SW480 (cell line): ENCODE measurements around the gene POU2F1.

ENCODE experiments used
- DNase-seq: peaks from one replicate; pipeline ENCODE4 v3.0.0-alpha.2; 2016; ENCODE audit warnings: low spot score

Gene POU2F1

DNA sequence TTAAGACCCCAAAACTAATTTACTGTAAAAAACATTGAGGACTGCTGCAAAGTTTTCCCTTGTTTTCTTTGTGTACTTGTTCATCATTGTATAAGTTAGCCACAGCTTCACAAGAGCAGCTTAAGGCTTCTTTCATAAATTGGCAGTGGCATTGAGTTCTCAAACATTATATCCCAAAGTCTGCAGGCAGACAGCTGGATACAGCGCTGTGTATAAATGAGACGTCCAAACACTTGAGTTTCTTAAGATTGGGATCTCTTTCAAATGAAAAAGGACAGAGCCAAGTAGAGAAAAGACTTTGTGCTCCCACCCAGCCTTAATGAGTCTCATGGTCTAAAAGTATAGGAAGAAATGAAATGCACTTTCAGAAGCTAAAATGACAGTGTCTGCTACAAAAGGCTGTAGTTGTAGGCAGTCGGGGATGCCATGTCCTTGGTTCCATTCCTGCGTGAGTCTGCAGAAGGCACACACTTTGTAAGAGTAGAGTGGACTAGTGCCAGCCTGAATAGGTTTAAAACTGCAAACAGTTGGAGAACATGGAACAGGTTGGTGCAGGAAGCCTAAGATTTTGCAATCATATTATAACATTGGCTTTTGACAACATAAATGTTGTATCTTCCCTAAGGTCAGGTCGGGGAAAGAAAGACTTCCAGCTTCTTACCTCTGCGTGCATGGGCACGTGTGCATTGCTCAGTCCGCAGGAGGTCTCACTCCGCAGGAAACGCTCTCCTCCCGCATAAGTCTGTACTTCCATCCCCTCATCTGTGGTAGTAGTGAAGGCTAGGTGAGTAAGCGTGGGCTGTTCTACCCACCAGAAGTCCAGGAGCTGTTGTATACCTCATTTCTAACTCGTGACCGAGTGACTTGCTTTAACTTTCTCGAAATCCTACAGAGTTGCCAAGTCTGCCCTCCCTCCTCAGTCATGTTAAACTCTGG, 203.3 kb downstream of the POU2F1 start:
- DNase-seq = no peak

DNA sequence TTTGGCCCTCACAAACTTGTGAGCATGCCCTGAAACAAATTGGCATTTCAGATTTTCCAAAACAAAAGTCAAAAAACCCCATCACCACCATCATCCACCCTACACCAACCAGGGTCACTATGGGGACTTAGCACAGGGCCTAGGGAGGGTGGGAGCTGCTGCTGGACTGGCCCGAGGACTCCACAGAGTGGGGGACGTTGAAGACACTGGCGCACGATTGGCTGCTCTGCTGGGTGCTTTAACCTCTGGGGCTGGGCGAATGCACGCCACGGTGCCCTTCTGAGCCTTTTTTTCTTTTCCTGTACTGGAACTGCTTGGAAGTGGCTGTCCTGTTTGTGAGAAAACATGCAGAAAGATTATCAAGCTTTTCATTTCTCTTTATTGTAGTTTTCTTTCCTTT, 204.8 kb downstream of the POU2F1 start:
- DNase-seq = no peak

DNA sequence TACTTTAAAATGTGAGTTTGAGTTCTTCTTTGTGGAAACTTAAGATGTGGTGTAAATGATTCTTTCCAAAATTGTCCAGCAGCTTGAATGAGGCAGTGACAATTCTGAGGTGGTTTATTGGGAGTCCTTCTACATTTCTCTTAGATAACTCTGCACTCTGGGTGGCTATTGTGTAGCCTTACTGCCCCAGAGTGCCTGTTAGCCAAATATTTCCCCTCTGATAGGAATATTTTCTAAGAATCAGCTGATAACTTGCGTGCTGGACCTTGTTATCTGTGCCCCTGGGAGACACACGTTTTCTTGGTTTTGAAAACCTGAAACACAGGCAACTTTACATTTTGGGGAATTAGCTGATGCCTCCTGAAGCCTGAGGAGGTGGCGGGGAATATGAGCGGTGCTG, 206.0 kb downstream of the POU2F1 start:
- DNase-seq = no peak

DNA sequence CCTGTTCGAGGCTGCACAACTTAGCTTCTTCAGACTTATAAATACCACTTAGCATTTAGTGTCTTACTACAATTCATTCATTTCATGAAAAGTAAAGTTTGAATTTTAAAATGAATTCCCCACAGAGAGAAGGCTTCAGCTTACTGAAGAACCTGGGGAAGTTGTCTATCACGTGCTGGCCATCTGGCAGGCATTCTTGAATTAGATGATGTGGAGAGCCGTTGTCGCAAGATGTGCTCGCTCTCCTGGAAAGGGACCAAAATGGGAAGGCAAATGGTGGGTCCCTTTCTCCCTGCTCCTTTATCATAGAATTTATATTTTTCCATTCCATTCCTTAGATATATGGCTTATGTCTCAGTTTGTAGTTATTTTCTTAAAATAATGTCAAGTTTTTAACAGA, 207.2 kb downstream of the POU2F1 start:
- DNase-seq = no peak

DNA sequence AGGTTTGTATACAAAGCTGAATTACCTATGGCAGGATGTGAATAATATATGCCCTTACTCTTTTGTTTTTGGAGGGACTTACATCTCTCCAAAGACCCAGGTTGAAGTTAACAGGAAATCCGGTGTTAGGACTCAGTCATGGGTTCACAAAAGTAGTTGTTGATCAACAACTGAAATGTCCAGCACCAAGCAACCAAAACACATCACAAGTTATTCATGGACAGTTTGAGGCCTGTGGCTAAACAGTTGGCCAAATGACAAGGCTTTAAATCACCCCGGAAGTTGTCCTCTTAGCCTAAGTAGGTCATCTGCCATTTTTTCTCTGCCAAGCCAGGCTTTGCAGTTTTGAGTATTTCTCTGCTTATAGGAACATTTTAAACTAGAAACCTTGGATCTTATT, 207.7 kb downstream of the POU2F1 start:
- no peak for DNase-seq

DNA sequence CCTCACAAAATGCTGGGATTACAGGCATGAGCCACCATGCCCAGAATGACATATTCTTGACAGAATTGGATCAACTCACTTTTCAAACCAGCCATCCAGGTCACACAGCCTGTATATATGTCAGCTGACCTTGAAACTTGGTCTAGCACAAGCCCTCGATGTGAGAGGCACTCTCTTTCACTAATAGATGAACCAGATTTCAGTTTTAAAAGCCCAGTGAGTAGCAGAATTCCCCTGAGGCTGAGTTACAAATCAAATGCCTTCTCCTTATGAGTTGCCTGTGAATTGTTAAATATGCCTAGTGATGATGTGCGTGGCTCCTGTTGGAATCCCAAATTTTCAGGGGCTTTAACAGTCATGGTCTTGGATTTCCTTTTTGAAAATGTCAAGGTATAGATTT, 208.9 kb downstream of the POU2F1 start:
- no peak for DNase-seq

DNA sequence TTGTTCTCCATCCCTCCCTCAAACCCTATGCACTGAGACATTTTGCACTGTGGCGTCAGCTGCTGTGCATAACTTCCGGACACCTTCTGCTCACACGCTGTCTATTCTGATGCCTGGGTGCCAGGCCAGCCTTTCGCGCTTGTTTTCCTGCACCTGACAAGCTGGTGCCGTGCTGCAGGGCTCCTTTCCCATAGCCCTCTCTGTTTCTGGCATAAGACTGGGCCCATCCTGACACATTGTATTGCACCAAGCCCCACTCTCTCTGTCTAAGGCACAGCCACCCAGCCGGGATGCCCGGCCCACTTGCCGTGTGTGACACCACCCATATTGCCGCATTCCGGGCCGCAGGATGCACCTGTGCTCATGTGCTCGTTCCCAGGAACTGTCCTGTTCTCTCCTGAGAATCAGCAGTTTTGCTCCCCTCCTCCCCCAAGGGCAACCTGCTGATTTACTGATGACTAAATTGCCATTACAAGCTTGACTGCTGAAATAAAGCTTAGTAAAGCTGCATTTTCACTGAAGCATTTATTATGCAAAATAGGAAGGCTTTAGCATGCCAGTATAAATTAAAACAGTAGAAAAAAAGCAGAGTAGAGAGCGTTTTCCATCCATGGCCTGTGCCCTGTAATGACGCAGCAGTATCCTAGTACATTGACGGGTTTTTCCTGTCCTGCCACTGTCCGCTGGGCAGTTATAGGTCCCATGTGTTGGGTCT, 209.6 kb downstream of the POU2F1 start:
- DNase-seq = no peak

DNA sequence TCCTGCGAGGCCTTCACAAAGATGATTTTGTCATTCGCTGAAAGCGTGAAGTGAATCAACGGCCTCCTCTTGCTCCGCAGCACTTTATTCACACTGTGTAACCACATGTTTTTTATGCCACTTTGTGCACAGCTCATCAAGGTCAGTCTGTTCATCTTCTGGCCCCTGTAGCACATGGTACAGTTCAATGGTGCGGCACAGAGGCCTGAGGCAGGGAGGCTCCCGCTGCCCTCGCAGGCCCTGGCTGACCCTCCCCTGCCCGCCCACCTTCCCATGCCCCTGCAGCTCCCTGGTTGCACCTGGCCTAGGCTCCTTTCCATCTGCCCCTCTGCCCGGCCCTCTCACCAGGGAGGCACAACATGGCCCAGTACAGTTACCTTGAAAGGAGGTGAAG, 210.2 kb downstream of the POU2F1 start:
- DNase-seq = no peak

DNA sequence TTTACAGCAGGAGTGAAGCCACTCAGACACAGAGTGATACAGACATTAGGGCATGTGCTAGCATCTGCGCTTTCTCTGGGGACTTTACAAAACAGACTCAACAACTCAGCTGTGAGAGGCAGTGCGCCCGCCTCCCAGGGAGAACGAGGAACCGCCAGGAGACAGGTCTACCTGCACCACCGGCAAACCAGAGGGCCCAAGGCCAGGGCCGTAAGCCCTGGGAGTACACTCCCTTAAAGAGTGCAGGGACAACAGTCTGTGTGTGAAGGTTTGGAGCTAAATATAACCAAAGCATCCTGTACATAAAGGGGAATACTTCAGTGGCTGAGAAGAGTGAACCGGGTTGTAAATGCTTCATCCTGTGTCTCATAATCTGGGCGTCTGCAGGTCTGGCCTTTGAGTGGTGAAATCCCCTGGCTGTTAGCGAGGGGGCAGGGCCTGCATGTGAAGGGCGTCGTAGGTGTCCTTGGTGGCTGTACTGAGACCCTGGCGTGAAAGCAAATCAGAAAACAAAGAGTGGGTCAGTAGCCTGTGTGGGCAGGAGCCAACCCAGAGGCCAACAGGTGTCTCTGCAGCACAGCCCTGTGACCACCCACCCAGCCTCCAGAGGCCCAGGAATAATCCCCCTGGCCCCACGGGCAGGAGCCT, 210.7 kb downstream of the POU2F1 start:
- DNase-seq = no peak

DNA sequence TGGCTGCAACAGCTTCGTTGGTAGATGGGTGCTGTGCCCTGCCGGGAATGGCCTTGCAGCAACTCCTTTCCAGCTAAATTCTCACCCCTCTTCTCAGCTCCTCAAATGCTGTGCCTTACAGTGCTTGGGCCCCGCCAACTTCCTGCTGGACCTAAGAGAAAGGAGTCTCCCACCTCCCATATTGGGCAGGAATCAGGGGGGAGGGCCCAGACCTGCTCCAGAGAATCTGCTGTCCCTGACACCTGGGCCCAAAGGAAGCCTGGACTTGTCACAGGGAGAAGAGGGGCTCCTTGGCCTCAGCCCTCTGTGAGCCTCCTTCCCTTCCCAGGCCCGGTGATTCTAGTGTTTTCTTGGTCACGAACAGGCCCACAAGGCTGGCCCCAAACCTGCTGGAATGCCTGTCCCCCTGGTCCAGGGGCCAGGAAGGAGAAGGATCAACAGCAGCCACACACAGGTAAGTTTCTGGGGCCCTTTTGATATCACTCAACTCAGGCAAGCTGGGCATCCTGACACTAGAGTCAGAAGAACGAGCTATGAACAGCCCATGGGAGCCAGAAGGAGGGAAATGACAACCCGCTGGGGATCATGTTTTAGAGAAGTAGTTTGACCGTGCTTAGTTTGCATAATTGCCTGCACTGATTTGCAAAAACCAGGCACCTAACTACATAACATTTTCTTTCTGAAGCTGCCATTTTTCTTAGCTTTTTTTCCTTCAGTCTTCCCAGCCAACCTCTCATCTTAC, 211.4 kb downstream of the POU2F1 start:
- DNase-seq = no peak

DNA sequence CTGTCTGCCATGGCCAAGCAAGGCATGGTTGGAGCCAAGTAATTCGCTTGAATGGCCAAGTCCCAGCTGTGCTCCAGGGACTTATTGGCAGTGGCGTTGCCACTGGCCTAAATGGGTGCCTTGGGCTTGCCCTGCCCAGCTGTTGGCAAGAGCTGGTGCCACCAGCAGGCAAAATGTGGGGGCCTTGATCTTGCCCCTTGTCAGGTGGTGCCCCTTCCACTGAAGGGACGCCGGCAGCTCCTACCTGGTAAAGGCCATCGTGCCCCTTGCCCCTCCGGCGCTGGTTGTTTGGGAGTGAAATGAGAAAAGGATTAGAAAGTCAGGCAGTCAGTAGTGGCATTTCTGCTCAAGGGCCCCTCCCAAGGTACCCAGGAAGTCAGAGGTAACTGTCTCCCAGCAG, 212.1 kb downstream of the POU2F1 start:
- no peak for DNase-seq

DNA sequence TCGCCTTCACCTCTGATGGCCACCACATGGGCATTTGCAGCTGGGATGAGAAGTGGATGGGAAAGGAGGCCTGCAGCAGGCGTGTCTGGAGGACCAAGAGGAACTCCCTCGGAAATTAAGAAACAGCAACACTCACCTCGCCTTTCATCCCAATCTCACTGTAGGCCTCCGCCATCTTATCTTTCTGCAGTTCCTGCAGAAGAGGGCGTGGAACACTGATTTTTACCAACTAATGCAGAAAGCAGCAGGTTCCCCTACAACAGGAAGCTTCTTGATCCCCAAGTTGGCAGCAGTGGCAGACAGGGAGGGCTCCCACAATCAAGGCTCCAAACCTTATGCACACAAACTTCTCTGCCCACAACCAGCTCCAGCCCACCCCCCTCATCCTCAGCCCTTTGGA, 213.2 kb downstream of the POU2F1 start:
- no peak for DNase-seq

DNA sequence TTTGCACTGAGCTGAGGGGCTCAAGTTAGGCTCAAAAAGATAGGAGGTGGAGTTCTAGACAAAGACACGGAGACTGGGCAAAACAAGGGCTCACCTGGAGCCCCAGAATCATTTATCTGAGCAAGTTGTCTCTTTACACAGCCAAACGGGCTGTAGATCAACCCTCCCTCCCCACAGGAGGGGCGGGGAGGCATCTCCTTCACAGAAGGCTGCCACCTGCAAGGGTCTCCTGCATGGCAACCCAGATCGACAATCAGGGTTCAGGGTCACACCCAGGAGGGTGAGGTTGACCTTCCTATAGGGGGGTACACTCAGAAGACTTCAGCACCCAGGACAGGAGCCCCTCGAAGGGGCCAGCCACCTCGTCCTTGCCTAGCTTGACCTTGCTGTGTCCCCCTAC, 213.6 kb downstream of the POU2F1 start:
- DNase-seq = no peak

DNA sequence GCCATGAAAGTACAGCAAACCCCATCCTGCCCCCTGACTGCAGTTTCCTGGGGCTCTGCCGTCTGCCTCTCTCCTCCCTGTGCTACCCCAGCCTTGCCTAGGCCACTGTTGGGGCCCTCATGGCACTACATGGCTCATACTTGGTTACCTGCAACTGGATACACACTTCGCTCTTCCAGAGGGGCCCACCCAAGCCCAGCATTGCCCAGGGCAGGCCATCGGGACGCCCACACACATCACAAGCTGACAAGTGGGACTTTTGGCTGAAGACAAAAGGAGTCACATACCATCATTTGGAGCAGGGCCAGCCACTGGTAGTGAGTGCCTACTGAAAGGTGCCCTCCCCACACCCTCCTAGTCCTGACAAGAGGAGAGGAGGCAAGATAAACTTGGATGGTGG, 214.8 kb downstream of the POU2F1 start:
- DNase-seq = no peak

DNA sequence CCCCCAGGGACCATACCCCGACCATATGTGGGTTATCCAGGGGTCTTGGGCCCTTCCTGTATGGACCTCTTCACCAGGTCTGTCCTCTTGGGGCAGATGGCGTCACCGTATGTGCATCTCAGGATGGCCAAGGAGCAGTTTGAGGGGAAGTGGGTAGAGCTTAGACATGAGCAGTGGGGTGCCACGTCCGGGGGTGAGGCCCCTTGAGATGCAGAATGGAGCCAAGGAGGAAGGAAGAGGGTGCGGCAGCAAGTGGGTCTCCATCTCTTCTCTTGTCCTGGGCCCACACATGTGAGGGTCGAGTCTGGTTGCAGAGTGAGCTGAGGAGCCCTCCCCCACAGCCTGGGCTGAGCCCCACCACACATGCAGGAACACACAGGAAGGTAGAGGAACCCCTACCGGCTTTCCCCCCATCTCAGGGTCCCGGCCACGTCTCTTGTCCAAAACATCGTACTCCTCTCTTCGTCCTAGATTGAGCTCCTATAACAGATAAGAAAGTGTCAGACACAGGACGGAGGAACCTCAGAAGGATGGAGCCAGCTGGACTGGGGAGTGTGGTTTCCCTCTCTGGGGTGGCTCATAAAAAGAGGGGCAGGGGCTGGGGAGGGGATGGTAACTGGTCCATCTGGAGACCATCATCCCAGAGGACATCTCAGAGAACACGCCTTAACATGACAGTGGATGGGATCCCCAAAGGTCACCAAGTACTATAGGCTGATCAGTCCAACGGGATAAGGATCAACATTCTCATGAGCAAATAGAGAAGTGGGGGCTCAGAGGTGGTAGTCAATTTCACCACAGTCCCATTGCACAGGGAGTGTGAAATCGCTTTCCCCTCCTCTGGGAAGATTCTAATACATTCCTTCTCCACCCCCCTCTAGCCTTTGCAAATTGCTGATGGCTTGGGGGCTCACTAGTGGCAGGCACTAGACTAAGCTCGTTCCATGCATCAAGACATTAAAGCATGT, 217.8 kb downstream of the POU2F1 start:
- DNase-seq = no peak

DNA sequence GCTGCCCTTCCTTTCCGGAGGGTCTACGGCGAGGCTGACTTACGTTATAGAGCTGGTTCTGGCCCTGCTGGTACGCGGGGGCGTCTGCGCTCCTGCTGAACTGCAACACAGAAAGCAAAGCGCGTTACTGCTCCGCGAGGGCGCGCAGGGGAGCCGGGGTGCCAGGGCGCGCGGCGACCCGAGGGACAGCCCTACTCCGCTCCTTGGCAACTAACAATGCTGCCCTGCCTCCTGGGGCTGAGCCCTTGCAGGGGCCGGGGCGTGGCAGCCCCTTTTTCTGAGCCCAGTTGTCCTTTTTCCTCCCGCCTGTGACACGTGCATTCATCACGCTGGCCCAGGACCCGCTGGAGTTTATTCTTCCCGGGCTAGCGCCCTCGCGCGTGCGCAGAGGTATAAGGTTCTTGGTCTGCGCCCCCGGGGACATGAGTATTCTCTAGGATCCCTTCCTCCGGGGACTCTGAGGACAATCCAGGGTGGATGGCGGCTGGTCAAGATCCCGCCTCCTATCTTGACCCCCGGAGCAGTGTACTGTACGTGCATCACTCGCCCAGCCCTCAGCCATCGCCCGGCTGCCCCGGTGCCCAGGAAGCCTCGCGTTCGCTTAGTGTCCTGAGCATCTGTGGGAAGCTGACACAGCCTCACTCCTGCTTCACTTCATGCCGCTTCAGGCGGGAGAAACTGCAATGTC, 218.8 kb downstream of the POU2F1 start:
- no peak for DNase-seq

DNA sequence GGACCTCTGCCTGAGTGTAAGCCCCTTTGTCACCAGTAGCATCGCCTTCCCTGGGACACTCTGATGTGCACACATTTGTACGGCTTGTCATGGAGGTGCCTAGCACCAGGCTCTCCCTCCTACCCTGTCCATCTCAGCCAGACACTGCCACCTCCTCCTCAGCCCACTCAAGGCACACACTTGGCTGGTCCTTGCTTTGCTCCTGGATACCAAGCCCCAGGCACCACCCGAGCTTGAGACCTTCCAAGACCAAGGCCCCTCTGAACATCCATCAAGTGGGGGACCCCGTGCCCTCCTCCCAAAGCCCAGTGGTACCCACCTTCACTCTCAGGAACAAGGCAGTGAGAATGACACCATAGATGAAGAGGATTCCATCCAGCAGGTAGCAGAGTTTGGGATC, 219.7 kb downstream of the POU2F1 start:
- no peak for DNase-seq

DNA sequence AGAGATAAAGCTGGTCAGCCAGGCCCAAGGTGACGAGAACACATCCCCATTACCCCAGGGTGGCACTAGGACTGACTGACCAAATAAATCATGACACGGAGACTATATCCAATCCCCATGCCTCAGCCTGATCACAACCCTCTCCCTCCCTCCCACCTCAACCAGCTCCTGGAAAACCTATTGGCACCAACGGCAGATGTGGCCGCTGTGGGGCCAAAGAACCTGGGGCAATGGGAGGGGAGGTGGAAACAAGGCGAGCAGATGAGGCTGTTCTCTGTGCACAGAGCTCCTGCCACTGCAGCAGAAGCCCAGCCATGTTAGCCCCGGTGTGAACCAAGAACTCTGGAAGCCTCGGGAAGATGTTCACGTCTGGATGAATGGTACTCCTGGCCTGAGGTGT, 220.1 kb downstream of the POU2F1 start:
- DNase-seq = no peak

DNA sequence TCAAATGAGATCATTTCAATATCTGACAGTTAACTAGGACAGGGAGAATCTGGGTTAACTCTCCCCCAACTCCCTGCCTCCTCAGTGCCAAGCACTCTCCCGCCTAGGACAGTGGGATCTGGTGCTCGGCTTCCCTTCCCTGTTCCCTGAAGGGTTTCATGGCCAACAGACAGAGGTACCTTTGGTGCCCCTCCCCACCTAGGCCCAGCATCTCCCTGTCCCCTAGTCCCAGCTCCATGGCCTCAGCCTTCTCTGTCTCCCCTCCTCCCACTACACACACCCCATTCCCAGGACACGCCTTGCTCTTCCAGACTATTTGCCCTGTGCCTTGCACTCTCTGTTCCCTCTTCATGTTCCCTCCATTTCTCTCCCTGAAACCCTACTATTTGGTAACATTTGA, 220.5 kb downstream of the POU2F1 start:
- no peak for DNase-seq

DNA sequence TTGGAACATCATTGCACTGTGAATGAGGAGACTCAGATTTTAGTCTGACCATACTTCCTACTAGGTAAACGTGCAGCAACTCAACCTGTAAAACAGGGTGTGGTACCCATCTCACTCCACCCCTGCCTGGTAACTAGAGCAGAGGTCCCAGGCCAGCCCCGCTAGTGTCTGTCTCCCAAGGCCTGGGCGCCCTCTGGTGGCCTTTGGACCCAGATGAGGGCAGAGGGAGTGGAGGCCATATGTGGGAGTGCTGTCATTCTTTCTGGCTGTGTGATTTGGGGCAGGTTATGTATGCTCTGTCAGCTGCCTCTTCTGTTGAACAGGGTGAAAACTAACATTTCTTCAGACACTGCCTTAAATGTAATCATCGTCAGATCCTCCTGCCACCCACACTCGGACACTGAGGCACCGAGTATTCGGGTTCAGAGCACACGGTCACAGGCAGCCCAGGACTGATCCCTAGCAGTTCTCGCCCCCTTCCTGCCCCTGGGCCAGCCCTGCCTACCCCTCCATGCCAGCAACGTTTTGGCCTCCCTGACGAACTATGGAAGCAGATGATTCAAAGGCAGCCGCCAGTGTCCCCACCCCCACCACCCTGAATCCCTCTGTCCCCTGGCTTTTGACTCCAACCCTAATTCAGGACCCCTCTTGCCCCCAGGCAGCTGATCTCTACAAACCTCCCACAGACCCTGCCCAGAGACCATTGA, 221.6 kb downstream of the POU2F1 start:
- peak; percentile 86 for DNase-seq
